Lower leg skin (tissue), 4 donors: ENCODE results near the gene SCRN2. TPM values are rescaled to one million over a fixed set of nuclear protein-coding genes. Genes with fewer than 3 reads are reported as not detected.

Experiments used
- DNase-seq, 2 donors: peaks; one replicate each; pipeline ENCODE4 v3.0.0-alpha.2; 2019; ENCODE audit warnings: low spot score in 2 of 2
- H3K4me3 ChIP-seq: fragments of 200-600 bp; sonication (generic); 2 replicates; pipeline ENCODE4 v1.5.1; 2017; ENCODE audit warnings: mild to moderate bottlenecking, low read depth; ENCODE audit not compliant: poor library complexity, severe bottlenecking
- POLR2A ChIP-seq, 2 donors: fragments of 450-650 bp; IDR thresholded peaks; one replicate each; pipeline ENCODE4 v1.6.1; 2016 to 2017; ENCODE audit warnings: antibody characterized with exemption in 2 of 2, mild to moderate bottlenecking in 1 of 2, moderate library complexity in 1 of 2
- WGBS, 2 donors: methylation state at CpG; one replicate each; pipeline ENCODE4 v1.1.5; 2018; 5-methylcytosine and 5-hydroxymethylcytosine counted together
- intact Hi-C: fragments of 100-400 bp; cut with DNase I; formaldehyde crosslinking; loops from one replicate; pipeline ENCODE4 v1.15.0; 2023; ENCODE audit warnings: low total_unique reads
- total RNA-seq, 4 donors: library from RNA; depleted of rRNA; stranded (reverse); fragments of >200 nt; gene quantifications; one replicate each; pipeline ENCODE4 v1.1.0, GENCODE V29; 2016
- TF ChIP-seq, protein P1 (sequence below), 3 donors: fragments of 450-650 bp; IDR thresholded peaks; one replicate each; pipeline ENCODE4 v1.5.1; 2016; ENCODE audit warnings: antibody characterized with exemption in 3 of 3, mild to moderate bottlenecking in 3 of 3, moderate library complexity in 2 of 3

SCRN2 gene
- total RNA-seq, 4 donors from 2014 or later = 23.1 to 37.9 (median 28.3) TPM

DNA sequence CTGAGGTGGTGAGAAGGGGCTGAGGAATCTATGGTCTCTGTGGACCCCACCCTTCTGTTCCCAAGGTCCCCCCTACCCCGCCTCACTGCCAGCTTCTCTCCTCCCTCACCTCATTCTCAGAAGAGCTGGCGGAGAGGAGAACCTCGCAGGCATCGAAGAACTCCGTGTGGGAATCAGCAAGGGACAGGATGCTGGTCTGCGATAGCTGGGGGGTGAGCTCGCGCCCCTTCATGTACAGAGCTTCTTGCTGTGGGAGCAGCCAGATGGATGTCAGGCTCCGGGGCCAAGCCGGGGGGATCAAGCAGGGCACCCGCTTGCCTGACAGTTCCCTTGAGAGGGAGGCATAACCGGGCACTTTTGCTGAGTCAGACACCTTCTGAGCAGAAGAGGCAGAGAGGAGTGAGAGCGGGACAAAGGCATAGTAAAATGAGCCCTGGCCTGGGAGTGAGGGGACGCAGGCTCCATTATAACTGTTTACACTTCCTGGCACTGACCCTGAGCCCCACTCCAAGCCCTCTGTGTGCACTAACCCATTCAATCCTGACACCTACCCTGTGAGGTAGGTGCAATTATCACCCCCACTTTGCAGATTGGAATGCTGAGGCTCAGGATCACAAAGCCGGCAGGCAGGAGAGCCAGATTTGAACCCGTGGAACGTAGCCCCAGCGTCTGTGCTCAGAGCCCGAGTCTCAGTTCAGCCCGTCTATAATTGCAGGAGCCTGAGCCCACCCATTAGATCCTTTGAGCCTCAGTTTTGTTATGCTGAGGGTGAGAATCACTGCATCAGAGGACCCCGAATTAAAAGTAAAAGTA lies 25.8 kb downstream of the SCRN2 start:
- H3K4me3 ChIP-seq = no peak overlapping the region
- TF ChIP-seq, protein P1, sequence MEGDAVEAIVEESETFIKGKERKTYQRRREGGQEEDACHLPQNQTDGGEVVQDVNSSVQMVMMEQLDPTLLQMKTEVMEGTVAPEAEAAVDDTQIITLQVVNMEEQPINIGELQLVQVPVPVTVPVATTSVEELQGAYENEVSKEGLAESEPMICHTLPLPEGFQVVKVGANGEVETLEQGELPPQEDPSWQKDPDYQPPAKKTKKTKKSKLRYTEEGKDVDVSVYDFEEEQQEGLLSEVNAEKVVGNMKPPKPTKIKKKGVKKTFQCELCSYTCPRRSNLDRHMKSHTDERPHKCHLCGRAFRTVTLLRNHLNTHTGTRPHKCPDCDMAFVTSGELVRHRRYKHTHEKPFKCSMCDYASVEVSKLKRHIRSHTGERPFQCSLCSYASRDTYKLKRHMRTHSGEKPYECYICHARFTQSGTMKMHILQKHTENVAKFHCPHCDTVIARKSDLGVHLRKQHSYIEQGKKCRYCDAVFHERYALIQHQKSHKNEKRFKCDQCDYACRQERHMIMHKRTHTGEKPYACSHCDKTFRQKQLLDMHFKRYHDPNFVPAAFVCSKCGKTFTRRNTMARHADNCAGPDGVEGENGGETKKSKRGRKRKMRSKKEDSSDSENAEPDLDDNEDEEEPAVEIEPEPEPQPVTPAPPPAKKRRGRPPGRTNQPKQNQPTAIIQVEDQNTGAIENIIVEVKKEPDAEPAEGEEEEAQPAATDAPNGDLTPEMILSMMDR (IDR thresholded peaks at IDR 0.05) = no peak
- TF ChIP-seq POLR2A (IDR thresholded peaks at IDR 0.05) = no peak
- intact Hi-C loops = no loop called here
- 92 to 94% methylated on average over 21 of the region's 21 CpGs for WGBS, 2 donors
- DNase-seq = no peak

DNA sequence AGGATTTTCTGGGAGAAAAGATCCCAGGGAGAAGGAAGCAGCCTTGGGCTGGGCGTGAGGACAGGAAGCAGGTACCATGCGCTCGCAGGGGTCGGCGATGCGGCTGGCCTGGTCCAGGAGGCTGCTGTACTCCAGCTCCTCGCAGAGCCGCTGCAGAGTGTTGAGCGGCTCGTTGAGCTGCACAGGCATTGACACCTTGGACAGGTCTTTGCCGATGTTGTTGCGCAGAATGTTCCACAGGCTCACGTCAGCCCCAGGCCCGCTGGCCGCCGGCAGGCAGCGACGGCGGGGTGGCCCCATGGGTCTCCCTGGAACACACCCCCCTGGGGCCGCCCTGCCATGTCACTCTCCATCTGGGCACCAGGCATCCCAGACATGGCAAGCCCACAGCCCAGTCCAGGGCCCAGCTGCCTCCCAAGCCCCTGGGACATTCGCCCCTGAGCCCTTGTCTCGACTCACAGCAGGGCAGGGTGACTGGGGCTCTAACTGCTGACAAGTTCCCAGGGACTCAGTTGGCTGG lies 27.5 kb downstream of the SCRN2 start:
- TF ChIP-seq, protein P1 (IDR thresholded peaks at IDR 0.05) = no peak
- no peak for TF ChIP-seq POLR2A (IDR thresholded peaks at IDR 0.05)
- H3K4me3 ChIP-seq = no peak overlapping the region
- 93 to 95% methylated on average over 18 to 22 of the region's 22 CpGs for WGBS, 2 donors
- DNase-seq = peak in 1 of 2 donors; percentile 78
- intact Hi-C loops = no loop called here

DNA sequence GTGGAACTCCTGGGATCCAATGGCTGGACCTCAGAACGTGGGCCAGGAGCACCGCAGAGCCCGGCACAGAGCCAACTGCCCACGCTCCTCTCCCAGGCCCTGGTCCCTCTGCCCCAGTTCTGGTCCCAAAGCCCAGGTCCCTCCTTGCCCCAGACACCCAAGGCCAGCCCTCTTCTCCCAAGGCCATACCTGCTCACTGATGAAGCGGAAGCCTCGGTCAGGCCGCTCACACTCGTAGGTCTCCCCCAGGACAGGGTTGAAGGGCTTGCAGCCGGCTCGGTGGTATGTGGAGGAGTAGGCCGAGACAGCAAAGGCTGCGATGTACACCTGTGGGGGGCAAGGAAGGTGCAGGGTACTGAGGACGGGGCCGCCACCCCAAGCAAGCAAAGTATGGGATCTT lies 28.0 kb downstream of the SCRN2 start:
- WGBS, 2 donors = 94 to 95% methylated on average over 10 to 14 of the region's 14 CpGs
- H3K4me3 ChIP-seq = no peak overlapping the region
- peak in 1 of 2 donors; percentile 79 for DNase-seq
- intact Hi-C loops = no loop called here
- TF ChIP-seq, protein P1 (IDR thresholded peaks at IDR 0.05) = no peak
- TF ChIP-seq POLR2A (IDR thresholded peaks at IDR 0.05) = no peak

DNA sequence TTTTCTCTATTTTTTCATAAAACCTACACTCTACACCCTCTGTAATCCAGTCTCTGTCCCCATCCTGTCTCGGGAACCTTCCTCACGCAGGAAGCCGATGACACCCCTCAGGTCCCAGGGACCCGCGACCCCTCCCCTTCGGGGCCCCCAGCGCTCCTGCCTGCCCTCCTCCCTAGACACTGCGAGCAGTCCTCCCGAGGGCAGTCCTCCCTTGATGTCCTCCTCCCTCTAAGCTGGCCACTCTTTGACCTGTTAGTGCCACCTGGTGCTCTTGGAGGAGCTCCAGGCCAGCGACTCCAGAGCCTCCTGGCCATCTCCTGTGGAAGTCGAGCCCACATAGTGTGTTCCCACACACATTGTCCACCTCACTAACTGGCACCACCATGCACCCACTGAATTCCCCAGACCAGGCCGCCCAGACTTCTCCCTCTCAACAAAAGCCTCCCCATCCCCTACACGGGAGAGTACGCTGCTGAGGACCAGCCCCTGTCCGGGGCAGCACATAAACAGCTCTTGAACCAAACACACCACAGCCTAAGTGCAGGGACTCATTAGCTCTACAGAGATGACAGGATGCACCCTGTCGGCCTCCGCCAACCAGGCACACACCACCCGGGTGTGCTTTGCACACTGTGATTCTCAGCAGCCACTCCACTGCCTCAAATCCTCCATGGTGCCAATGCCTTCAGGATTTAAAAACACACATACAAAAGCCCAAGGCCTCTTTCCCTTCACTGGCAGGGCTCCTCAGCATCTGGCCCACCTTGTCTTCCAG lies 28.7 kb downstream of the SCRN2 start:
- intact Hi-C loops = no loop called here
- WGBS, 2 donors = 85% methylated on average over 18 of the region's 18 CpGs
- no peak overlapping the region for H3K4me3 ChIP-seq
- TF ChIP-seq, protein P1 (IDR thresholded peaks at IDR 0.05) = no peak
- TF ChIP-seq POLR2A (IDR thresholded peaks at IDR 0.05) = no peak
- DNase-seq = peak in 1 of 2 donors; percentile 74

DNA sequence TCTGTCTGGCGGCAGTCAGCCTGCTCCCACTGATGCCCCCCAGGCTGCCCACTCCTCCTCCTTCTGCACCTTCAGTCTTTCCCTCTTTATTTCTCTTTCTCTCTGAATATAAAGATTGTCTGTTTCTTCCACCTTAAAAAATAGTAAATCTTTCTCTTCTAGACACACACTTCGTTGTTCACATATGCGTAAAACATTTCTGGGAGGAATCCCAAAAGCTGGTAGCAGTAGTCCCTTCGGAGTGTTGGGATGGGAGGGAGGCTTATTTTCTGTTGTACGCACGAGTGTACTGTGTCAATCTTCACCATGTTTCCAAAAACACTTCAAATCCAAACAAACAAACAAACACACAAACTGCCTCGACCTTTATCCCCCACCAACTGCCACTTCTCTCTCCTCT lies 29.4 kb downstream of the SCRN2 start:
- H3K4me3 ChIP-seq = no peak overlapping the region
- TF ChIP-seq POLR2A (IDR thresholded peaks at IDR 0.05) = no peak
- TF ChIP-seq, protein P1 (IDR thresholded peaks at IDR 0.05) = no peak
- DNase-seq = no peak
- 42 to 63% methylated on average over 7 of the region's 7 CpGs for WGBS, 2 donors
- intact Hi-C loops = no loop called here
